NB4 (cell line): ENCODE results near the gene CCDC85C.

Source experiments
- DNase-seq: peaks from one replicate; pipeline ENCODE4 v3.0.0; 2010; ENCODE audit warnings: low read depth
- H3K4me3 ChIP-seq: one replicate; pipeline ENCODE4 v1.5.1; 2011; ENCODE audit warnings: mild to moderate bottlenecking, low read depth, low read length, moderate library complexity
- CTCF ChIP-seq: IDR thresholded peaks from one replicate; pipeline ENCODE4 v1.5.1; 2012; ENCODE audit warnings: low read depth, low read length
- MAX ChIP-seq: IDR thresholded peaks from 2 replicates; pipeline ENCODE4 v1.6.1; 2011; ENCODE audit warnings: low read depth, low read length
- MYC ChIP-seq: IDR thresholded peaks from 2 replicates; pipeline ENCODE4 v1.6.1; 2011; ENCODE audit warnings: low read depth, low read length
- POLR2A ChIP-seq: IDR thresholded peaks from 2 replicates; pipeline ENCODE4 v1.6.1; 2011; ENCODE audit warnings: mild to moderate bottlenecking; ENCODE audit not compliant: insufficient read length; ENCODE audit errors: extremely low read depth

Gene CCDC85C

GRCh38 chr14:99524091-99524661, 79.8 kb downstream of the CCDC85C start:
- TF ChIP-seq CTCF (no peak), POLR2A (no peak), MYC (no peak), MAX (no peak)
- no peak for DNase-seq

GRCh38 chr14:99523704-99524055, 80.3 kb downstream of the CCDC85C start:
- no peak for DNase-seq
- H3K4me3 ChIP-seq: no peak overlapping the region
- no peak for TF ChIP-seq POLR2A
- no peak for TF ChIP-seq MAX
- no peak for TF ChIP-seq CTCF
- TF ChIP-seq MYC: no peak

More at GRCh38 chr14:99524091-99524661, 79.8 kb downstream of the CCDC85C start:
- H3K4me3 ChIP-seq: no peak overlapping the region

GRCh38 chr14:99522934-99523703, 80.9 kb downstream of the CCDC85C start:
- no peak overlapping the region for H3K4me3 ChIP-seq
- DNase-seq: no peak
- no peak for TF ChIP-seq CTCF
- TF ChIP-seq MYC: no peak
- no peak for TF ChIP-seq POLR2A
- TF ChIP-seq MAX: no peak

- TF ChIP-seq POLR2A (no peak), MAX (no peak)
- DNase-seq: peak; percentile 58
- no peak overlapping the region for H3K4me3 ChIP-seq
Measured at GRCh38 chr14:99522457-99522891, 81.5 kb downstream of the CCDC85C start.

- no peak overlapping the region for H3K4me3 ChIP-seq
- TF ChIP-seq POLR2A (no peak), MAX (no peak), MYC (no peak), CTCF (no peak)
- no peak for DNase-seq
Measured at GRCh38 chr14:99522025-99522401, 82.0 kb downstream of the CCDC85C start.

- no peak for TF ChIP-seq CTCF
- TF ChIP-seq MYC: no peak
- no peak for TF ChIP-seq POLR2A
- TF ChIP-seq MAX: no peak
- no peak for DNase-seq
- H3K4me3 ChIP-seq: no peak overlapping the region
Measured at GRCh38 chr14:99521176-99522024, 82.6 kb downstream of the CCDC85C start.
